COLO829 (cell line): Measurements from ENCODE around the gene NLRP3.
A peak's percentile ranks its signal among the peaks of the same experiment; 100 is the strongest.
"Not testable (repeated sequence)": the region's sequence is repeated elsewhere in the genome, so short reads cannot be mapped to it uniquely, and the experiment has no call there.

Experiments
- DNase-seq: peaks from one replicate; pipeline ENCODE4 v3.0.0; 2012; ENCODE audit warnings: low spot score

NLRP3 gene

GRCh38 chr1:247469141-247469535 lies 53.2 kb downstream of the NLRP3 start:
- DNase-seq: no peak

DNA sequence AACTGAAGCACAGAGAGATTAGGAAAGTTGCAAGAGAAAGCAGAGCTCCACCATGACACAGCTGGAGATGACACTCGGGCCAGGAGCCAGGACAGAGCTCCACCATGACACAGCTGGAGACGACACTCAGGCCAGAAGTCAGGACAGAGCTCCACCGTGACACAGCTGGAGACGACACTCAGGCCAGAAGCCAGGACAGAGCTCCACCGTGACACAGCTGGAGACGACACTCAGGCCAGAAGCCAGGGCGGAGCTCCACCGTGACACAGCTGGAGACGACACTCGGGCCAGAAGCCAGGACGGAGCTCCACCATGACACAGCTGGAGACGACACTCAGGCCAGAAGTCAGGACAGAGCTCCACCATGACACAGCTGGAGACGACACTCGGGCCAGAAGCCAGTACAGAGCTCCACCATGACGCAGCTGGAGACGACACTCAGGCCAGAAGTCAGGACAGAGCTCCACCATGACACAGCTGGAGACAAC lies 55.0 kb downstream of the NLRP3 start:
- DNase-seq: not testable (repeated sequence)

- no peak for DNase-seq
These were observed 55.6 kb downstream of the NLRP3 start for GRCh38 chr1:247471445-247472016.

DNA sequence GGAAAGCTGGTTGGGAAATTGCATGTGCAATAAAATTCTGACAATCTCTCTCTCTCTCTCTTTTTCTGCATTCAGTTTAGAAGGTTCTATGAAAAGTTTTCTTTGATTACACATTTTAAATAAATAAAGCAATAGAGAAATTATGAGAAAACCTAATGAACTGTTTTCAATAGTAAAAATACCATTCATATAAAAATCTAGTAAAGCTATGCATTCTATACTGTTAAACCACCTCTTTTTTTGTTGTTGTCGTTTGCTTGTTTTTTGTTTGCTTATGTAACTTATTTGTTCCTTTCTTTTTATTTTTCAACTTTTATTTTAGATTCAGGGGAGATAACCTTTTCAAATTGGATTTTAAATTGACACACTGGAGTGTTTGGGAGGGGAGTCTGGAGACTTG lies 56.1 kb downstream of the NLRP3 start:
- DNase-seq: no peak

- DNase-seq: no peak
These were observed 58.4 kb downstream of the NLRP3 start for GRCh38 chr1:247474367-247474766.

DNA sequence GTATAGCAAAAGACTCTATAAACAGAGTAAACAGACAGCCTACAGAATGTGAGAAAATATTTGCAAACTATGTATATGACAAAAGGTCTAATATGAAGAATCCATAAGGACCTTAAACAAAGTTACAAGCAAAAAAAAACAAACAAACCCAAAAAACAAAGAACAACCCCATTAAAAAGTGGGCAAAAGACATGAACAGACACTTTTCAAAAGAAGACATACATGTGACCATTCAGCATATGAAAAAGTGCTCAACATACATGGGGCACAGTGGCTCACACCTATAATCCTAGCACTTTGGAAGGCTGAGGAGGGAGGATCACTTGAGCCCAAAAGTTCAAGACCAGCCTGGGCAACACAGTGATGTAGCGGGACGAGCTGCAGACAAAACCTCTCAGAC lies 59.8 kb downstream of the NLRP3 start:
- DNase-seq: no peak

DNA sequence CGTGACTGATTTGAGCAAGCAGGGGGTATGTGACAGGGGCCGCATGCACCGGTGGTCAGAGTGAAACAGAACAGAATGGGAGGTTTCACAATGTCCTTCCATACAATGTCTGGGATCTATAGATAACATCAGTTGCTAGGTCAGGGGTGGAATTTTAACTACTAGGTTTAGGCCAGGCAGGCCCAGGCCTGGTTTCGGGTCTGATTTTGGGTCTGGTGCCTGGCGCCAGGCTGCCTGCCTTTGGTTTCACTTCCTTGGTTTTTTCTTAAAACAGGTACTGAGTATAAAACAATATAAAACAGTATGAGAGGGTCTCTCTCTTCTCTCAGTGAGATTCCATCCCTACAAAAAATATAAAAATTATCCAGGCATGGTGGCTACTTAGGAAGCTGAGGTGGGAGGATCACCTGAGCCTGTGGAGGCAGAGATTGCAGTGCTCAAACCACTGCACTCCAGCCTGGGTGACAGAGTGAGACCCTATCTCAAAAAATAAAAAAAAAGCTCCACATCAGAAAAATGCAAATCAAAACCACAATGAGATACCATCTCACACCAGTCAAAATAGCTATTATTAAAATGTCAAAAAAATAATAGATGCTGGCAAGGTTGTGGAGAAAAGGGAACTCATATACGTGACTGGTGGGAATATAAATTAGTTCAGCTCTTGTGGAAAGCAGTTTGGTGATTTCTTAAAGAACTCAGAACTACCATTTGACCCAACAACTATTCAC lies 60.5 kb downstream of the NLRP3 start:
- DNase-seq: not testable (repeated sequence)

DNA sequence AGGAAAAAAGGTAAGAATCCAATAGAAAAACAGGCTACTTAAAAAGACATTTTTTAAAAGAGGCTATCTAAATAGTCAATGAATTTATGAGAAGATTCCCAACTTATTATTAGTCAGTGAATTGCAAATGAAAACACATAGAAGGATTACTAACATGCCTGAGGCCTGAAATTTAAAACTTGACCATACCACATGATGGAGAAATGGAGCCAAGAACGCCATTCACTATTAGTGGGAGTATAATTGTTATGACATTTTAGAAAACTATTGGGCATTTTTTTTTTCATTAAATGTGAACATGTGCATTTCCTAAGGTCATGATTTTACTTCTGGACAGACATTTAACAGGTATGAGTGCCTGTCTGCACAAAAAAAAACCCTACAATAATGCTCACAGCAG lies 66.8 kb downstream of the NLRP3 start:
- peak; percentile 72 for DNase-seq

GRCh38 chr1:247487057-247487456 lies 71.1 kb downstream of the NLRP3 start:
- peak; percentile 77 for DNase-seq

DNA sequence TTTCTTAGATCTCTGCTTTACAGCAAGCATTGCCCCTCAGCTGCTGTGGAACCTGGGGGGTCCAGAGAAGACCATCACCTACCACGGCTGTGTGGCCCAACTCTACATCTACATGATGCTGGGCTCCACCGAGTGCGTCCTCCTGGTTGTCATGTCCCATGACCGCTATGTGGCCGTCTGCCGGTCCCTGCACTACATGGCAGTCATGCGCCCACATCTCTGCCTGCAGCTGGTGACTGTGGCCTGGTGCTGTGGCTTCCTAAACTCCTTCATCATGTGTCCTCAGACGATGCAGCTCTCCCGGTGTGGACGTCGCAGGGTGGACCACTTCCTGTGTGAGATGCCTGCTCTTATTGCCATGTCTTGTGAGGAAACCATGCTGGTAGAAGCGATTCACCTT lies 75.4 kb downstream of the NLRP3 start:
- no peak for DNase-seq

- DNase-seq: no peak
These were observed 77.1 kb downstream of the NLRP3 start for GRCh38 chr1:247493106-247493505.

DNA sequence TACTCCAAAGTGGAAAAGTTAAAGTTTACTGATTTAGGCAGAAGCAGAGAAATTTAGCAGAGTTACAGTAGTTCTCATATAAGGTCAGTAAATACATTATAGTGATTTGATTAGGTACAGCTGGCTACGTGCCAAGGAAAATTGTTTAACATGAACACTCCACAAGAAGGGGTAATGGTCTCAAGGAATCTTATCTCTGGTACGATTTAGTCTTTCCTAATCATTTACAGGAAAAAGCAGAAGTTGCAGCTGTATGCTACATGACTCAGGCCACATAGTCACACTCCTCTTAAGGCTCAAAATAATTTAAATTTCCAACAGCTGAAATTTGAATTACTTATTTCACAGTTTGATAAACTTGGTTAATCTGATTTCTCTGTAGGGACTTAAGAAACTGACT lies 78.8 kb downstream of the NLRP3 start:
- DNase-seq: no peak

- DNase-seq: no peak
These were observed 80.8 kb downstream of the NLRP3 start for GRCh38 chr1:247496581-247497285.
